ENCODE data around the gene S100A4.
"Not testable (repeated sequence)": the region's sequence is repeated elsewhere in the genome, so short reads cannot be mapped to it uniquely, and the experiment has no call there.

Gene S100A4

DNA sequence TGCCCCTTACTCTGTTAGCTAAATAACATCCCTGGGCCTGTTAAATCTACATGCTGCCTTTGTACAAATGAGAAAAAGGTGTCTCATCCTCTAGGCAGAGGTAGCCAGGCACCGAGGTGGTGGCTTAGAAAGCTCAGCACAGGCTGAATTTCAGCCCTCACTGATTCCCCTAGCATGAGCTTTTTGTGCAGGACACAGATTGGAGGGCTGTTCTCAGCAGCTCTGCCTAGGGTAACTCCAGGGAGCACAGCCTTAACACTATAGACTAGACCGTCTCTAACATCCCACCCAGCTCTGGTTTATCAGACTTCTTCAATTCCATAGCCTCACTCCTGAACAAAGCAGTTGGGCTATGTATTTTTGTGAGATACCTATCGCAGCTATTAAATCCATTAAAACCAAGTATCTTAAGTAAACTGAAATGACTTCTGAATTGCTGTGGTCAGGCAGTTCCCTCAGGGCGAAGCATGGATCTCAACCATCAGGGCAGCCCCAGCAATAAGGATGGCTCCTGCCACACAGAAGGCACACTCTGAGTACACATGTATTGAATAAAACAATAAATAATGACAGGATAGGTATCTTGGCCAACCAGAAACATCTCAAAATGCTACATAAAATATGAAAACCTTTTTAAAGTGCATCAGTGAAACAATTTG, 24.7 kb downstream of the S100A4 start:
- intact Hi-C loops (cut with DNase I), result no loop called here
- no peak for DNase-seq

DNA sequence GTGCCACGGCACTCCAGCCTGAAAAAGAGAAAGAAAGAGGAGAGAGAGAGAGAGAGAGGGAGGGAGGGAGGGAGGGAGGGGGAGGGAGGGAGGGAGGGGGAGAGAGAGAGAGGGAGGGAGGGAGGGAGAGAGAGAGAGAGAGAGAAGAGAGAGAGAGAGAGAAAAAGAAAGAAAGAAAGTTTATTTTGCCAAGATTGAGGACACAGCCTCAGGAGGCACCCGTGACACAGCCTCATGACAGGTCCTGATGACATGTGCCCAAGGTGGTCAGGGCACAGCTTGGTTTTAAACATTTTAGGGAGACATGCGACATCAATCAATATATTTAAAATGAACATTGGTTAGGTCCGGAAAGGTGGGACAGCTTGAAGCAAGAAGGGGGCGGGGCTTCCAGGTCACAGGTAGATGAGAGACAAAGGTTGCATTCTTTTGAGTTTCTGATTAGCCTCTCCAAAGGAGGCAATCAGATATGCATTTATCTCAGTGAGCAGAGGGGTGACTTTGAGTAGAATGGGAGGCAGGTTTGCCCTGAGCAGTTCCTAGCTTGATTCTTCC, 25.4 kb downstream of the S100A4 start:
- DNase-seq, result peak in 1 of 42 donors; percentile 9
- intact Hi-C loops (cut with DNase I), result not testable (repeated sequence)

DNA sequence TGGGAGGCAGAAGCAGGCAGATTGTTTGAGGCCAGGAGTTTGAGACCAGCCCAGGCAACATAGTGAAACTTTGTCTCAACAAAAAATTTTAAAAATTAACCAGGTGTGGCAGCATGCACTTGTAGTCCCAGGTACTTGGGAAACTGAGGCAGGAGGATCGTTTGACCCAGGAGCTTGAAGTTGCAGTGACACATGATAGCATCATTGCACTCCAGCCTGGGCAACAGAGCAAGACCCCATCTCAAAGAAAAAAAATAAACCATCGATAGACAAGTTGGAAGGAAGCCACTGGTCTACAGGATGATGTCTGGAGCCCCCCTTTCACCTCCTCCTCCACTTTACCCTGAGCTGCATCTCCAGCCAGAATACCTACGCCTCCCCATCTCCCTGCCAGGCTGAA, 26.4 kb downstream of the S100A4 start:
- DNase-seq, result peak in 2 of 42 donors; percentile 0 to 2
- intact Hi-C loops (cut with DNase I), result loop anchor here (10.0 kb wide), 1 partner anchor 466 kb away; the partner anchor contains the start of gene RAB13

DNA sequence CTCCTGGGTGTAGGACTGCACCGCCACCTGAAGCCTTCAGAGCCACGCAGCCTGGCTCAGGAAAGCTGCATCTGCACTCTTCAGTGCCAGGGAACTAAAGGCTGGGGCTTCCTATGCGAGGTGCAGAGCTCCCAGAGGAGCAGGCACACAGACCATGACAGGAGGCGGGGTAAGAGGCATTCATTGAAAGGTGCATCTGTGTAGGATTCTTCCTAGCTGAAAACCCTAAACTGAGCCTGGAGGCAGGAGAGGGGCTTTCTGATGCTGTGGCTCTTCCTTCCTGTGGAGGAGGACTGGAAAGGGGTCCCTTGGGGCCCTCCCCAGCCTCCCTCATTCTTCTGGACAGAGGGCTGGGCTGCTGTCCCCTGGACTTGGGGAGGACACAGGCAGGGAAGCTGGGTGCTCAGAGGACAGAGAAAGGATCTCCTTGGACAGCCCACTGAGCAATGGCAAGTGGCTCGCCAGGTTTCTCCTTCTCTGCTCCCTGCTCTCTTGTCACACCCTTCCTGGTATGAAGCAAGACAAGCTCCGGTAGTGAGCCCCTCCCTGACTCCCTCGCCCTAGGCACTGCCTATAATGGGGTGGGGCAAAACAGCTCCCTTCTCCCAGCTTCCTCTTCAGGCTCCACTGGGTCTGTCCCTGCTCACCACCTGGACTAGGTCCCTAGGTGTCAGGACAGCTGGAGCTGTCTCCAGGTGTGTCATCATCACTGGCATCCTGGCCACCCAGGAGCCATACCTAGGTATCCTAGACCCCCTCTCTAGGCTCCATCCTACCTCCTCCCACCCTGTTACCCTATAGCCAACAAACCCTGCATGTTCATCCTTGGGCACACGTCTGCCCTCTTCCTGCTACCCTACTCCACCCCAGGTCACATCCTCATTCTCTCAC, 29.9 kb downstream of the S100A4 start:
- DNase-seq, result peak in 1 of 42 donors; percentile 18
- intact Hi-C loops (cut with DNase I), result loop anchor here (10.0 kb wide), 1 partner anchor 469 kb away; the partner anchor contains the start of gene RAB13

DNA sequence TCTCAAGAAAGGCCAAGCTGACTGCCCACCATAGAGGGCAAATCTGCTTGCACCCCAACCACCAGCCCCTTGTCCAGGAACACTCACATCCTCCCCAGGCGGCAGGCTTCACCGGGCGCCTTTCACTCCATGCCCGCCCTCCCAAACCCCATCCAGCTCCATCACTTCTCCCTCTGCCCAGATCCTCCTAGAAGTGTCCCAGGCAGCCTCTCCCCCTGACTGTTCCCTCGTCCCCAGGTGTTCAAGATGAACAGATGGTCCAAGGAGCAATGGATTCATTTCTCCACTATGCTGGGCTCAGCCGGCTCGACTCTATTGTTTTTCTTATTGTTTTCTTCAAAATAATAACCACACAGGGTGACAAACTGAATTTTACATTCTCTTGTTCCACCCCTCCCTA, 31.9 kb downstream of the S100A4 start:
- intact Hi-C loops (cut with DNase I), result loop anchor here (10.0 kb wide), 1 partner anchor 471 kb away; the partner anchor contains the start of gene RAB13
- DNase-seq, result peak in 1 of 42 donors; percentile 15

DNA sequence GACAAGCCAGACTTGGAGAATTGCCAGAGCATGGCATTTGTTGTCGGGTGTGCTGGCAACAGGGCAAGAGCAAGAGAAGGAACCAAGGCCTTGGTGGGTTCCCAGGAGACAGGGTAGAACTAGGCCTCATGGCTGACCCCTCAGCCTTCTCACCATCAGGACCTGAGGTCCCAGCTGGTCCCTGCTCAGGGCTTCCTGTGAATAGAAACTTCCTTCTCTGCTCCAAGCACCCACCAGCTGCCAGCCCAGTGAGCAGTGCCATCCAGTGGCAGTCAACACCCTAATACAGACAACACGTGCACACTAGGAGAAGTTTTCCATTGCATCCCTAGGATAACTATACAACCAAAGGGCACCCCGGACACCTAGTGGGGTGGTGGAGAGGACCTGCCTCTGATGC, 32.6 kb downstream of the S100A4 start:
- peak in 1 of 42 donors; percentile 44 for DNase-seq
- intact Hi-C loops (cut with DNase I), result loop anchor here (10.0 kb wide), 1 partner anchor 472 kb away; the partner anchor contains the start of gene RAB13

DNA sequence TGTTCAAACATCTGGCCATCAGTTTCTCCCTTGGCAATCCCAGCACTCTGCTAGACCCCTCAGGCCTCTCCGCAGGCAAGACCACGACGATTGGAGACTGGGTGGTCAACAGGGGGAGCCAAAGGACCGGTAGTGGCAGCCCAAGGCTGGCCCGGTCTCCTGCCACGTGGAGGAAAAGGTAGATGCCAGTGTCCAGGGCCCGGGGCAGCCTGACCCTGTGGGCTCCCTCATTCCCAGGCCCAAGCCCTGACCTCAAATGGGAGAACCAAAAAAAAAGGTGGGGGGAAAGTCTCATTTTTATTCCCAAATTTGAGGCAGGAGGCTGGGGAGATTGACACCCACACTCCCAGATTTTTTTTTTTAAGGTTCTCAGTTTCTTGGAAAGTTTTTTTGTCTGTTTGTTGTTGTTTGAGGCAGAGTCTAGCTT, 34.6 kb downstream of the S100A4 start:
- peak; percentile 57 to 90 (median 78) for DNase-seq
- intact Hi-C loops (cut with DNase I), result loop anchor here (1.0 to 10.0 kb wide), 2 partner anchors 57 to 474 kb away; partner anchors contain the start of gene RAB13

DNA sequence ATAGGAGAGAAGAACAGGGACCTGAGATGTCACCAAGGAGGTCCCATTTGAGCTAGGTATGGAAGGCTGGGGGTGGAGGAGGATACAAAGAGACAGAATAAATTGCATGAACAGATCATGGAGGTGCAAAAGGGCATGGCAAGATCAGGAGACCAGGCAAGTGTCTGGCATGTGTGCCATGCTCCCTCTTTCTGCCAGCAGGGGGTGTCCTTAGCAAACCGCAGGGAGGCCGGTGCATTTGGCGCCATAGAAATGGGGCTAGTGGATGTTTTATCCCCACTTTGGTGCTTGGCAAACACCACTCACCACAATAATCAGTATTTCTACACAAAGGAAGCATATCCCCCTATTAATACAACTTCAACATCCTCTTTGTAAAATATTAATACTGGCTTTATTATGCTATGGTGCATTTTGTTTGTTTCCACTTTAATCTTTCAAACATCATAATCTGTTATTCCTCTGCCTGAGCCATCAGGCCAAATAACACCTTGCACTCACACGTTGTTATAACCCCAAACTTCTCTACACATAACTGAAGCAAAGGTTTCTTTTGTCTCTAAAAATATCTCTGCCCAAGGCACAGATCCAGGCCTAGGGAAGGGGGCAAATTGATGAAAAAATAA, 35.8 kb downstream of the S100A4 start:
- DNase-seq, result peak in 28 of 42 donors; percentile 22 to 71 (median 46)
- intact Hi-C loops (cut with DNase I), result loop anchor here (1.0 to 10.0 kb wide), 2 partner anchors 58 to 475 kb away; partner anchors contain the start of gene RAB13

DNA sequence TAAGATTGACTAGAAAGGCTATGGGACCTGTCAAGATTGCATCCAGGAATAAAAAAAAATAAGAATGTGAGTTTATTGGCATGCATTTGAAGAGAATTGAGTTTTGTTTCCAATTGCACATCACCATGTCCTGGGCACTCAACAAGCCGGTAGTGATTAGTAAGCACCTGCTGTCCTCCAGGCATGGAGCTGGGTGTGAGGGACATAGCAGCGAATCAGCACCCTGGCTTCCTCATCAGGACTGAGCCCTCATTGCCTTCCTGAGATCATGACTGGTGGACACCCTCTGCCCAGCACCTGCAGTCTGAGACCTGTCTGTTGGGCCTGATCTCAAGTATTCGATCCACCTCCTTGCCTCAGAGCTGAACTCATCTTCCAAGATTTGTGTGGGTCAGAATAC, 36.6 kb downstream of the S100A4 start:
- intact Hi-C loops (cut with DNase I), result no loop called here
- peak in 1 of 42 donors; percentile 20 for DNase-seq

DNA sequence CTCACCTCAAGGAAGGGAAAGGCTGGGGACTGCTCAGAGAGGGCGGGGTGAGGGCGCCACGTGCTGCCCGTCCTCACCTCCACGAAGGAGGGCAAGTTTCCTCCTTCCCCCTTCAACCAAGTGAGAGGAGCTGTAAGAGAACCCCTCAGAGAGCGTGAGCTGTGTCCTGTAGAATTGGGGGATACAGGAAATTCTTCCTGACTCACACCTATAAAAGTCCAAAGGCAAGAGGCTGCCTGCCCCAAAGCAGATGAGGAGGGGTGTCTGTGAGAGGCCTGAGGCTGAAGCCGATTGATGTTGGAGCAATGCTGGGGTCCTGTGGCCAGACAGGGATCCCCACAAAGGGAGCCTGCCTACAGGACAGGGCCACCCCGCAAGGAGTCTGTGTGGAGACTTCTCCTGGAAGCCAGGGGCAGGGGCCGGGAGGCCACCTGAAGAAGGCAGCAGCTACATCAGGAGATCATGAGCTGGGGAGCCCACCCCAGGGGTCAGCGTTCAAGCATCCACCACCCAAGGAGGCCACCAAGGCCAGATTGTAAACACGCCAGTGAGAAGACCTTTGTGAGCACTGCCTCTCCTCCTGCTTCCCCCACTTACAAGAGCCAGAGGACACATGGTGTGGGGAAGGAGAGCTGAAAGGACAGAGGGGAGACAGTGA, 37.6 kb downstream of the S100A4 start:
- DNase-seq, result peak in 1 of 42 donors; percentile 27
- intact Hi-C loops (cut with DNase I), result no loop called here

DNA sequence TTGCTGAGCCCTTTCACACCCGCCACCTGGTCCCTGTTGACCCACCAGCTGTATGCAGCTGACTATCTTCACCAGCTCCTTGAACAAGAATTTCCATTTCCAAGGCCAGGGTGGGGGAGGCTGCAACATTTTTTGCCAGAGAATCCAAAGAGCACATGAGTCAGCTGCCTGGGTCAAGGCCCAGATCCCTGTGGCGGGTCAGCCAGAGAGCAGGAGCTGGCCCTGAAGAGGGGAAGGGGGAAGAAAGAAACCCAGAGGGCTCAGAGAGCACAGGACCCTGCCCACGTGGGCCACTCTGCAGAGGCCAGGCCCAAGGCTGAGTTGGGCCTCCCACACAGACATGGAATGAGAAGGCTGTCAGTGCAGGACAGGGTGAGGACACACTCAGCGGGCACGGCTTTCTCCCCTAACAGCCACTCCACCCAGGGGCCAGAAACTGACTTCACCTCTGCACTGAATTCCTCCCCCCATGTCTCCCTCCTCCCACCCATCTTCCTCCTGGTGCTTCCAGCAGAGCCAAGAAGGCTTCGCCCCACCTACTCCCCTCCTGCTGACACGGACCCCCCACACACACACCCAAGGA, 38.7 kb downstream of the S100A4 start:
- intact Hi-C loops (cut with DNase I), result no loop called here
- peak in 12 of 42 donors; percentile 14 to 74 (median 34) for DNase-seq

DNA sequence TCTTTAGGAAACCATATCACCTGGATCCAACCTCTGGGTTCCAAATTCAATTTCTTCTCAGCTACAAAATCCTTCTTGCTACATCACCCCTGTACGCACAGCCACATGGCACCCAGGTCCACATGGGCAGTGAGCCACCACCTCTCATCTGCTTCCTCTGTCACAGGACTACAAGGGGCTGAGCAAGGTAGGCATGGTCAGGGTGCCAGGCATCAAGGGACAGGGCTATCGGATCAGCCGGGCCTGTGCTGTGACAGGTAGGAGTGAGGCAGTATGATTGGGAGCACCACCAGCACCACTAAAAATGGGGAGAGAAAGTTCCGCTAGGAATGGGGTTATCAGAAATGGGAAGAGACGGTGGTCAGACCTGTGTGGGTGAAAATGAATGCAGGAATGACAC, 39.2 kb downstream of the S100A4 start:
- no peak for DNase-seq

DNA sequence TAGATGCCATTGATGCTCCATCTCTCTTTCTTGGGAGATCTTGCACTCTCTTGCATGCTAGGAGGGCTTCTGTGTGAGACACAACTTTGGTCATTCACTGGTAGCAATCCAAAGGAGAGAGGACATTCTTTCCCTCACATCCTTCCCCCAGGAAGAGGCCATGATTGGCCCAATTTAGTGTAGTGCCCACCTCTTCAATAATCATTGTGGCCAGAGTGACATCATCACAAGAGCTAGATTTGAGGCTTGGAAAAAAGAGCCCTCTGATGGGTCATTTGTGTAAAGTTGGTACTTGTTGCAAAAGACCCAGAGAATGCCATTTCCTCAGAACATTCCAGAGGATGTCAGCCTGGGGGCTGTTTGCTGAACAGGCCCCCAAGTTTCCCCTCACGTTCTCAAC, 40.0 kb downstream of the S100A4 start:
- no peak for DNase-seq
- intact Hi-C loops (cut with DNase I), result no loop called here

More for the DNA sequence above, 39.2 kb downstream of the S100A4 start:
- intact Hi-C loops (cut with DNase I), result no loop called here

DNA sequence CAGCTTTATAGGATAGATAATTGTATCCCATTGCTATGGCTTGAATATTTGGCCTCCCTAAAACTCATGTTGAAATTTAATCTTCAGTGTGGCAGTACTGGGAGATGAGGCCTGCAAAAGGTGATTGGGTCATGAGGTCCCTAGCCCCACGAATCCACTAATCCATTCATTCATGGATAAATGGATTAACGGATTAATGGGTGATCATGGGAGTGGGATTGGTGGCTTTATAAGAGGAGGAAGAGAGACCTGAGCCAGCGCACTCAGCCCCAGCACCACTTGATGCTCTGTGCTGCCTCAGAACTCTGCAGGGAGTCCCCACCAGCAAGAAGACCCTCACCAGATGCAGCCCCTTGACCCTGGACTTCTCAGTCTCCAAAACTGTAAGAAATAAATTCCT, 41.8 kb downstream of the S100A4 start:
- DNase-seq, result no peak
- intact Hi-C loops (cut with DNase I), result no loop called here

DNA sequence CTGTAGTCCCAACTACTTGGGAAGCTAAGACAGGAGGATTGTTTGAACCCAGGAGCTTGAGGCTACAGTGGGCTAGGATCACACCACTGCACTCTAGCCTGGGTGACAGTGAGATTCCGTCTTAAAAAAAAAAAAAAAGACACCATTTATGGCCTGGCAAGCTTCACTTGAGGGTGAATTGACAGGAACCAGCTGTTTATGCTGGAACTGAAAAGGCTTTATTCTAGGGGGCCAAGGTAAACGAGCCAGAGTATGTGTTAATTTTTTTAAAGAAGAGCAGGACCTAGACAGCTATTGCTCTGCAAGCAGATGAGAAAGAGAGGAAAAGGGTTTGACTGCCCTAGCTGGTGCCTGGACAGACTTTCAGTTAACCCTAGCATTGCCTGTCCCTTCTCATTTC, 46.9 kb downstream of the S100A4 start:
- intact Hi-C loops (cut with DNase I), result no loop called here
- DNase-seq, result no peak

DNA sequence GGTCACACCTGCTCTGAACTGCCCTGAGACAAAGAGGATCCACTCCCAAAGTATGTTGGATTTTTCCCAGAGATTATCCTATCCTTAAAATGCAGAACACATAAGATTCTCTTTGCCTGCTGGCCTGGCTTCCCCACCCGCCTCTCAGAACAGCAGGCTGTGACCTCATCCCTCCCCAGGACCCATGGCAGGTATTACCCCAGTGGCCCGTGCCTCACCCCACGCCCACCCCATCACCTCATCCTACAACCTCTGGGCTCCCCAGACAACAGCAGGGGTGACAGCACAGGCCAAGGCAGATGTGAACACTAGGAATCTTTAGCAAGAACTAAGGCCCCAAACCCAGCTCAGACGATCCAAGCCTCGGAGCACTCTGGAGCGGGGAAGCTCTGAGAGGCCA, 50.1 kb downstream of the S100A4 start:
- intact Hi-C loops (cut with DNase I), result loop anchor here (2.0 kb wide), 1 partner anchor 143 kb away; no protein-coding TSS in a partner anchor
- DNase-seq, result no peak

DNA sequence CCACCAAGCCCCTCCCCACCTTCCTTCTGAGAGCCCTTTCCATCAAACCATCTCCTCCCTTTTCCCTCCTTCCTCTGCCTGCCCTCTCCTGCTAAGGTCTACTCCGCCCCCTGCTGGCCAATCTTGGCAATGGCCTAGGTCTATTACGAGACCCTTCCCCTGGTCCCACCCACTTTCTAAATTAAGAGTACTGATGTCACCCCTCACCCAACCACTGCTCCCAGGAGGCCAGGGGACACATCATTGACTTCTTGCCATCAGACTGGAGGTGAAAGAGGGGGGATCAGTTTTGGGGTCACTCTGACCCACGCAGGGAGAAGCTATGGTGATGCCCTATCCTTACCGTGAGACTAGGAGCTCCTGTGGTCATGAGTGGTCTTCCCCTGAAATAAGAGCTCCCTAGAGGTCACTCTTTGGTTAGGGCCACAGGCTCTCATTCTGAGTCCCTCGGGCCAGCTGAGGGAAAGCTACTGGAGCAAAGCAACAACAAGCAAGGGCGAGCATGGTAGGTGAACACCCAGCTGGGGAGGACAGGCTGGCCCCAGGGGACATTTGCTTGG, 50.5 kb downstream of the S100A4 start:
- peak; percentile 34 to 89 (median 71) for DNase-seq
- intact Hi-C loops (cut with DNase I), result loop anchor here (2.0 kb wide), 1 partner anchor 142 kb away; no protein-coding TSS in a partner anchor
